Measurements from ENCODE around the gene PLS3. TPM values are rescaled to one million over a fixed set of nuclear protein-coding genes. Genes with fewer than 3 reads are reported as not detected.
"Not testable (repeated sequence)": the region's sequence is repeated elsewhere in the genome, so short reads cannot be mapped to it uniquely, and the experiment has no call there.

PLS3 gene
- total RNA-seq, 3 donors from 2014 or later, result 9.7 to 33.0 (median 27.5) TPM

GRCh38 chrX:115531818-115532403, 29.1 kb upstream of the PLS3 start:
- intact Hi-C loops (cut with DNase I, micrococcal nuclease), result no loop called here
- ATAC-seq, result no peak

GRCh38 chrX:115533485-115533884, 27.5 kb upstream of the PLS3 start:
- Histone ChIP-seq H3K9me3 (no peaks in the 10 kb centered on the region), H3K4me1 (ENCODE audit: low read depth) (no peaks in the 10 kb centered on the region), H3K36me3 (ENCODE audit: low read depth) (no peaks in the 10 kb centered on the region), H3K4me3 (no peak overlapping the region)
- ATAC-seq (peak; percentile 34), DNase-seq (no peak)
- intact Hi-C loops (cut with DNase I, micrococcal nuclease), result no loop called here
- no peak for TF ChIP-seq CTCF (IDR thresholded peaks at IDR 0.05)

More at GRCh38 chrX:115531818-115532403, 29.1 kb upstream of the PLS3 start:
- Histone ChIP-seq H3K9me3 (no peaks in the 10 kb centered on the region), H3K4me3 (no peak overlapping the region), H3K36me3 (ENCODE audit: low read depth) (no peaks in the 10 kb centered on the region), H3K4me1 (ENCODE audit: low read depth) (no peaks in the 10 kb centered on the region)
- no peak for TF ChIP-seq CTCF (IDR thresholded peaks at IDR 0.05)
- DNase-seq, result no peak

- no peaks in the 10 kb centered on the region for H3K9me3 ChIP-seq
- DNase-seq, result no peak
- H3K4me1 ChIP-seq (ENCODE audit: low read depth), result no peaks in the 10 kb centered on the region
- no peak for ATAC-seq
- TF ChIP-seq CTCF (IDR thresholded peaks at IDR 0.05), result no peak
- H3K36me3 ChIP-seq (ENCODE audit: low read depth), result no peaks in the 10 kb centered on the region
- H3K4me3 ChIP-seq, result no peak overlapping the region
- intact Hi-C loops (cut with DNase I, micrococcal nuclease), result no loop called here
Measured at GRCh38 chrX:115534383-115534782, 26.6 kb upstream of the PLS3 start.

GRCh38 chrX:115535421-115535820, 25.6 kb upstream of the PLS3 start:
- H3K4me3 ChIP-seq, result no peak overlapping the region
- no peak for TF ChIP-seq CTCF (IDR thresholded peaks at IDR 0.05)
- no peaks in the 10 kb centered on the region for H3K4me1 ChIP-seq (ENCODE audit: low read depth)
- no peaks in the 10 kb centered on the region for H3K36me3 ChIP-seq (ENCODE audit: low read depth)
- H3K9me3 ChIP-seq, result no peaks in the 10 kb centered on the region
- ATAC-seq, result no peak
- intact Hi-C loops (cut with DNase I, micrococcal nuclease), result no loop called here
- no peak for DNase-seq

GRCh38 chrX:115535844-115536243, 25.1 kb upstream of the PLS3 start:
- no peak overlapping the region for H3K4me3 ChIP-seq
- H3K36me3 ChIP-seq (ENCODE audit: low read depth), result no peaks in the 10 kb centered on the region
- ATAC-seq (no peak), DNase-seq (no peak)
- TF ChIP-seq CTCF (IDR thresholded peaks at IDR 0.05), result no peak
- no peaks in the 10 kb centered on the region for H3K4me1 ChIP-seq (ENCODE audit: low read depth)
- intact Hi-C loops (cut with DNase I, micrococcal nuclease), result no loop called here
- H3K9me3 ChIP-seq, result no peaks in the 10 kb centered on the region

GRCh38 chrX:115539841-115540240, 21.1 kb upstream of the PLS3 start:
- H3K4me3 ChIP-seq, result no peak overlapping the region
- H3K9me3 ChIP-seq, result no peaks in the 10 kb centered on the region
- DNase-seq, result no peak
- H3K4me1 ChIP-seq (ENCODE audit: low read depth), result no peaks in the 10 kb centered on the region
- no peak for TF ChIP-seq CTCF (IDR thresholded peaks at IDR 0.05)
- no peak for ATAC-seq
- intact Hi-C loops (cut with DNase I, micrococcal nuclease), result no loop called here
- no peaks in the 10 kb centered on the region for H3K36me3 ChIP-seq (ENCODE audit: low read depth)

- not testable (repeated sequence) for H3K4me3 ChIP-seq
Measured at GRCh38 chrX:115541045-115541444, 19.9 kb upstream of the PLS3 start.

More at GRCh38 chrX:115541045-115541444, 19.9 kb upstream of the PLS3 start:
- intact Hi-C loops (cut with DNase I, micrococcal nuclease); H3K9me3 ChIP-seq; H3K36me3 ChIP-seq (ENCODE audit: low read depth); DNase-seq; ATAC-seq; H3K4me1 ChIP-seq (ENCODE audit: low read depth): not testable (repeated sequence)
